Neural progenitor cell (in vitro differentiated cells): ENCODE results near the gene SEPTIN8.

Experiments used
- CTCF ChIP-seq: fragments of 200-600 bp; sonication (generic); IDR thresholded peaks from 2 replicates; pipeline ENCODE4 v1.5.1; 2017; ENCODE audit warnings: antibody characterized with exemption, mild to moderate bottlenecking
- EZH2 ChIP-seq: fragments of 200-600 bp; sonication (generic); IDR thresholded peaks from 2 replicates; pipeline ENCODE4 v1.6.1; 2017; ENCODE audit warnings: antibody characterized with exemption, mild to moderate bottlenecking, moderate library complexity

- TF ChIP-seq CTCF (no peak), EZH2 (no peak)
These were observed 12.3 kb downstream of the SEPTIN8 start for GRCh38 chr5:132764671-132765238.
